Measurements from ENCODE around the gene ITGB2. TPM values are rescaled to one million over a fixed set of nuclear protein-coding genes. Genes with fewer than 3 reads are reported as not detected.

Gene ITGB2
- total RNA-seq, 1 donor from 2014 or later = 0.74 TPM

DNA sequence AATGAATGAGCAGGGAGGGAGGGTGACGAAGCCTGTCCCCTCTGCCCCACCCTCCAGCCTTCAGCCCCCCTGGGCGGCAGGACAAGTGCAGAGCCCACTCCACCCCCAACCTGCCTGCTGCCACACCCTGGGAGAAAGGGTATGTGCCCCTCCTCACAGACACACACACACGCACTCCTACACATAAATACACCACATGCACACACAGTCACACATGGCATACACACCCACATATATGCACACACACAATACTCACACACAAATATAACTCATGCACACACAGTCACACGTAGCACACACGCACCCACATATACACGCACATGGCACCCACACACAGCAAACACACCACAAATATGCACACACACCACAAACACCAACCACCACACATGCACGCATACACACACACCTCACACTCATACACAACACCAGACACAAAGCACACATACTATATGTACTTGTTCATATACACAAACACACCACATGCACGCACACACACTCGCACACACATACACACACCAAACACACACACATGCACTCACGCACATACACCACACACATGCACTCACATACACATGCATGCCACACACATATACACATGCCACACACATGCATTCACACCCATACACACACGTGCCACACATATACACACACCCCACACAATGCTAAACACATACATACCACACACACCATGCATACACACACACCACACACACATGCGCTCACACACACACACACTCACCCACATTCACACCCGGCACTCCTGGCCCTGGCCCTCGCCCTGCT, 16.4 kb downstream of the ITGB2 start:
- no peak for DNase-seq (ENCODE audit: low spot score in 2 of 2, unreplicated experiment in 2 of 2)
- Mint-ChIP-seq H3K36me3 (no peaks in the 10 kb centered on the region), H3K27ac (no peak overlapping the region), H3K4me1 (peaks cover 12% of the 10 kb centered on the region), H3K27me3 (ENCODE audit: low read depth) (no peaks in the 10 kb centered on the region), H3K9me3 (no peaks in the 10 kb centered on the region), H3K4me3 (no peak overlapping the region)
- TF ChIP-seq, protein P1, sequence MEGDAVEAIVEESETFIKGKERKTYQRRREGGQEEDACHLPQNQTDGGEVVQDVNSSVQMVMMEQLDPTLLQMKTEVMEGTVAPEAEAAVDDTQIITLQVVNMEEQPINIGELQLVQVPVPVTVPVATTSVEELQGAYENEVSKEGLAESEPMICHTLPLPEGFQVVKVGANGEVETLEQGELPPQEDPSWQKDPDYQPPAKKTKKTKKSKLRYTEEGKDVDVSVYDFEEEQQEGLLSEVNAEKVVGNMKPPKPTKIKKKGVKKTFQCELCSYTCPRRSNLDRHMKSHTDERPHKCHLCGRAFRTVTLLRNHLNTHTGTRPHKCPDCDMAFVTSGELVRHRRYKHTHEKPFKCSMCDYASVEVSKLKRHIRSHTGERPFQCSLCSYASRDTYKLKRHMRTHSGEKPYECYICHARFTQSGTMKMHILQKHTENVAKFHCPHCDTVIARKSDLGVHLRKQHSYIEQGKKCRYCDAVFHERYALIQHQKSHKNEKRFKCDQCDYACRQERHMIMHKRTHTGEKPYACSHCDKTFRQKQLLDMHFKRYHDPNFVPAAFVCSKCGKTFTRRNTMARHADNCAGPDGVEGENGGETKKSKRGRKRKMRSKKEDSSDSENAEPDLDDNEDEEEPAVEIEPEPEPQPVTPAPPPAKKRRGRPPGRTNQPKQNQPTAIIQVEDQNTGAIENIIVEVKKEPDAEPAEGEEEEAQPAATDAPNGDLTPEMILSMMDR (IDR thresholded peaks at IDR 0.05; ENCODE audit: unreplicated experiment) = no peak

DNA sequence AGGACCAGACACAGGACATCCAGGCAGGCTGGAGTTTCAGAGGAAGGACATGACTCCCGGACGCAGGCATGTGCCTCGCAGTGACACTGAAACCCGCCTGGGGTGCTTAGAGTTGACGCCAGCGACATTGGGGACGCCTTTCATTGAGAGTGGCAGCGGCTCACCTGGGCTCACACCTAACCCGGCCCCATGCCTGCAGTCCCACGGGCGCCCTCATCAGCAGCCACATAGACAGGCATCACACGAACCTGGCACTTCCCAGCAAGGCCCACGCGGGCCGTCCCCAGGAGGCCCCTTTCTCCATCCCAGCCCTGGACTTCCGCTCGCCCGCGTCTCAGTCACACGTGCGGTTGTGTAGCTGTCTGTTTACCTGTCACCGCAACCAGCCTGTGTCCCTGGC, 17.0 kb downstream of the ITGB2 start:
- Mint-ChIP-seq H3K4me1 (peaks cover 11% of the 10 kb centered on the region), H3K27me3 (ENCODE audit: low read depth) (no peaks in the 10 kb centered on the region), H3K9me3 (no peaks in the 10 kb centered on the region), H3K4me3 (no peak overlapping the region), H3K36me3 (no peaks in the 10 kb centered on the region), H3K27ac (no peak overlapping the region)
- DNase-seq (ENCODE audit: low spot score in 2 of 2, unreplicated experiment in 2 of 2) = no peak
- TF ChIP-seq, protein P1 (IDR thresholded peaks at IDR 0.05; ENCODE audit: unreplicated experiment) = no peak

DNA sequence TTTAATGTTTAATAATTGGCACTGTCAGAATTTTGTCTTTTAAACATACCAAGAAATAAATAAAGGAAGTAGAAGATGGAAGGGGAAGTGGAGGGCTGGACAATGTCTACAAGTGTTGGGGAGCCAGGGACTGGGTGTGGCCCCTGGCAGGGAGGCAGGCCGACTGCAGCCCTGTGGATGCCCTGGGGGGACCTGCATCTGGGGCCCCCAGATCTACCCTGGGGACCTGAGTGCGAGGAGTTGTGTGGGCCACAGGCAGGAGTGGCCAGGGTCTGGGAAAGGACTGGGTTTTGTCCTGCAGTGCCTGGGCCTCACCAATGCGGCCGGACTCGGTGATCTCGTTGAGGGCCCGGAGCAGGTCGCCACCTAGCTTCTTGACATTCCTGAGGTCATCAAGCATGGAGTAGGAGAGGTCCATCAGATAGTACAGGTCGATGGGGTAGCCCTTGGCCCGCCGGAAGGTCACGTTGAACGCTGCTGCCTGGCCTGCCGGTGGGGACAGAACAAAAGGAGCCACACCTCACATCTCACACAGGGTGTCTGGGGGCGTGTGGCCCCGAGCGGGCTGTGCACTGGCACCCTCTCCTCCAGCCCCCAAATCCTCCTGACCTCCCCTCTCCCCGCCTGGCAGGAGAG, 17.5 kb downstream of the ITGB2 start:
- Mint-ChIP-seq H3K9me3 (no peaks in the 10 kb centered on the region), H3K27me3 (ENCODE audit: low read depth) (peaks cover 4% of the 10 kb centered on the region), H3K27ac (no peak overlapping the region), H3K4me1 (peaks cover 9% of the 10 kb centered on the region), H3K4me3 (no peak overlapping the region), H3K36me3 (no peaks in the 10 kb centered on the region)
- no peak for DNase-seq (ENCODE audit: low spot score in 2 of 2, unreplicated experiment in 2 of 2)
- TF ChIP-seq, protein P1 (IDR thresholded peaks at IDR 0.05; ENCODE audit: unreplicated experiment) = no peak

DNA sequence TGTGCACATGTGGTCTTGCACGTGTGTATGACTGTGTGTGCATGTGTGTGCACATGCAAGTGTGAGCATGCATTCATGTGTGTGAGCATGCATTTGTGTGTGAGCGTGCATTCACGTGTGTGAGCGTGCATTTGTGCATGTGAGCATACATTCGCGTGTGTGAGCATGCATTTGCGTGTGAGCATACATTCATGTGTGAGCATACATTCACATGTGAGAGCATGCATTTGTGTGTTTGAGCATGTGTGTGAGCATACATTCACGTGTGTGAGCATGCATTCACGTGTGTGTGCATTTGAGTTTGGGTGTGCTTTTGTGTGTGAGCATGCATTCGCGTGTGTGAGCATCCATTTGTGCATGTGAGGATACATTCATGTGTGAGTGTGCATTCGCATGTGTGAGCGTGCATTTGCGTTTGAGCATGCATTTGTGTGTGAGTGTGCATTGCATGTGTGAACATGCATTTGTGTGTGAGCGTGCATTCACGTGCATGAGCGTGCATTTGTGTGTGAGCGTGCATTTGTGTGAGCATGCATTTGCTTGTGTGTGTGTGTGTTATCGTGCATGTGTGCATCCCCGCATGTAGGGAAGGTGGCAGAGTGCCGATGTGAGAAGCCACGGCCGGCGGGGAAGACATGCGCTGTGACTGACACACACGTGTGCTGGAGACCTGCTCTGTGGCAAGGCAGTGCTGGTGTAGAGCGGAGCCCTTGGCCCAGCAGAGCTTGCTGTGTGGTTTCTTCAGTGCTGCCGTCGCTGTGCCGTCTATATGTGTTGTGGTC, 18.2 kb downstream of the ITGB2 start:
- Mint-ChIP-seq H3K27me3 (ENCODE audit: low read depth) (peaks cover 4% of the 10 kb centered on the region), H3K4me3 (no peak overlapping the region), H3K36me3 (no peaks in the 10 kb centered on the region), H3K9me3 (no peaks in the 10 kb centered on the region), H3K4me1 (peaks cover 3% of the 10 kb centered on the region), H3K27ac (no peak overlapping the region)
- no peak for DNase-seq (ENCODE audit: low spot score in 2 of 2, unreplicated experiment in 2 of 2)
- TF ChIP-seq, protein P1 (IDR thresholded peaks at IDR 0.05; ENCODE audit: unreplicated experiment) = no peak

DNA sequence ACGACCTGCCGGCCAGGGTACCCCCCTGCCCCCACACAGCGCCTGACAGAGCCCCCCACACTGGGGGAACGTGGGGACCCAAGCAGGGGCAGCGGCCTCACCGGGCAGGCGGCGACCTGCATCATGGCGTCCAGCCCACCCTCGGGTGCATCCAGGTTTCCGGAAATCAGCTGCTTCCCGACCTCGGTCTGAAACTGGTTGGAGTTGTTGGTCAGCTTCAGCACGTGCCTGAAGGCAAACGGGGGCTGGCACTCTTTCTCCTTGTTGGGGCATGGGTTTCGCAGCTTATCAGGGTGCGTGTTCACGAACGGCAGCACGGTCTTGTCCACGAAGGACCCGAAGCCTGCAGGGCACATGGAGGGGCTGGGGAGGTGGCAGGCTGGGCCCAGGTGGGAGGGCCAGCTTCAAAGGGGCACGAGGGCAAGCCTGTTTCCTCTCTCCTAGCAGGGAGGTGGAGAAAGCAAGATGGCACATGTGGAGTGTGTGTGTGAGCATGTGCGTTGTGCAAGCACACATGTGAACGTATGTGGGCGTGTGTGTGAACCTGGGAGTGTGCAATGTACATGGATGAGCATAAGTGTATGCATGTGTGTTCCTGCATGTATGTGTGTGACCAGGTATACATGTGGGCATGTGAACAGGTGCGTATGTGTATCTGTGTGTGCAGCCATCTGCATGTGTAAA, 19.2 kb downstream of the ITGB2 start:
- TF ChIP-seq, protein P1 (IDR thresholded peaks at IDR 0.05; ENCODE audit: unreplicated experiment) = no peak
- Mint-ChIP-seq H3K4me1 (peaks cover 3% of the 10 kb centered on the region), H3K36me3 (no peaks in the 10 kb centered on the region), H3K9me3 (no peaks in the 10 kb centered on the region), H3K27me3 (ENCODE audit: low read depth) (peaks cover 4% of the 10 kb centered on the region), H3K4me3 (no peak overlapping the region), H3K27ac (no peak overlapping the region)
- DNase-seq (ENCODE audit: low spot score in 2 of 2, unreplicated experiment in 2 of 2) = no peak
